Fibroblast of skin of right biceps (primary cell): ENCODE results near the gene NLN.
A peak's percentile ranks its signal among the peaks of the same experiment; 100 is the strongest.
"Not testable (repeated sequence)": the region's sequence is repeated elsewhere in the genome, so short reads cannot be mapped to it uniquely, and the experiment has no call there.

ENCODE experiments used
- DNase-seq: peaks from one replicate; pipeline ENCODE4 v3.0.0-alpha.2; 2013

NLN gene

DNA sequence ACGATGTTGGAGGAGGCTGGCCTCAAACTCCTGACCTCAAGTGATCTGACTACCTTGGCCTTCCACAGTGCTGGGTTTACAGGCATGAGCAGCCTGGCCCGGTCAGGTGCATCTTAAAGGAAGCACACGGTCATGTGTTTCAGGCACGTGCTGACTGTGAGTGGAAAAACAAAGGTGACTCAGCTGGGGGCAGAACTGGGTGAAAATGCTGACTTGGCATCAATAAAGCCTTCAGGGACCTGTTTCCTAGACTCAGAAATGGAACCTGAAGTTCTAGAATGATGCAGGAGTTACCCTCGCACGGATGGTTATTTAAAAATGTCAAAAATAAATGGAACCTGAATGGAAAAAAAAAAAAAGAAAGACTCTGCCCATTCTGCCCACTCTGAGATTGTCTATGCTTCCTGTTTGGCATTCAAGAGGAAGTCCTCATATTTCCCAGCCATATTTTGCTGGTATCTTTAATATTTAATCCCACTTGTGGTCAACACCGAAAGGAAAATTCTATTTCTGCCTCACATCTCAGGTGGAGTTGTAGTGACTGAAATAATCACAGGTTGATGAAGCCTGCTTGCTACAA is 12.3 kb downstream of the NLN start:
- DNase-seq: not testable (repeated sequence)

DNA sequence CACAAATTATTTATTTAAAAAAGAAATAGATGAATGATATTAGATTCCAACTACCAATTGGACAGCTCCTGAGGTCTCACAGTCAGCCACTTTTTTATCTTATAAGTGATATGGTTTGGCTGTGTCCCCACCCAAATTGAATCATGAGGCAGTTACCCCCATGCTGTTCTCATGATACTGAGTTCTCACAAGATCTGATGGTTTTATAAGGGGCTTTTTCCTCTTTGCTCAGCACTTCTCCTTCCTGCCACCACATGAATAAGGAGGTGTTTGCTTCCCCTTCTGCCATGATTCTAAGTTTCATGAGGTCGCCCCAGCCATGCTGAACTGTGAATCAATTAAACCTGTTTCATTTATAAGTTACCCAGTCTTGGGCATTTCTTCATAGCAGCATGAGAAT is 12.9 kb downstream of the NLN start:
- no peak for DNase-seq

GRCh38 chr5:65736011-65736410 is 14.0 kb downstream of the NLN start:
- DNase-seq: no peak

DNA sequence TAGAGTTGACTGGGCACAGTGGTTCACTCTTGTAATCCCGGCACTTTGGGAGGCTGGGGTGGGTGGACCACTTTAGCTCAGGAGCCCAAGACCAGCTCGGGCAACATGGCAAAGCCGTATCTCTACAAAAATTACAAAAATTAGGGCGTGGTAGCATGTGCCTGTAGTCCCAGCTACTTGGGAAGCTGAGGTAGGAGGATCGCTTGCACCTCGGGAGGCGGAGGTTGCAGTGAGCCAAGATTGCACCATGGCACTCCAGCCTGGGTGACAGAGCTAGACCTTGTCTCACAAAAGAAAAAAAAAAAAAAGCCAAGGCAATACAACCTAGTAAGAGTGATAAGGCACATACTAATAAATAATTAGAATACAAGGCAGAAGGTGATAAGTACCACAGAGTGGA is 15.8 kb downstream of the NLN start:
- DNase-seq: no peak

DNA sequence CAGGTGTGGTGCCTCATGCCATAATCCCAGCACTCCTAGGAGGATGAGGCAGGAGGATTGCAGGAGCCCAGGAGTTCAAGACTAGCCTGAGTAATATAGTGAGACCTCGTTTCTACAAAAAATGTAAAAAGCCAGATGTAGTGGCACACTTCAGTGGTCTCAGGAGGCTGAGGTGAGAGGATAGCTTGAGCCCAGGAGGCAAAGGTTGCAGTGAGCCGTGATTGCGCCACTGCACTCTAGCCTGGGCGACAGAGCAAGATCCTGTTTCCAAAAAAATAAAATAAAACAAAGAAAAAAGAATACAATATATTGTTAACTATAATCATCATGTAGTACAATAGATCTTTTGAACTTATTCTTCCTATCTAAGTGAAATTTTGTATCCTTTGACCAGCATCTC is 16.3 kb downstream of the NLN start:
- DNase-seq: no peak

GRCh38 chr5:65739162-65739561 is 17.2 kb downstream of the NLN start:
- DNase-seq: no peak

DNA sequence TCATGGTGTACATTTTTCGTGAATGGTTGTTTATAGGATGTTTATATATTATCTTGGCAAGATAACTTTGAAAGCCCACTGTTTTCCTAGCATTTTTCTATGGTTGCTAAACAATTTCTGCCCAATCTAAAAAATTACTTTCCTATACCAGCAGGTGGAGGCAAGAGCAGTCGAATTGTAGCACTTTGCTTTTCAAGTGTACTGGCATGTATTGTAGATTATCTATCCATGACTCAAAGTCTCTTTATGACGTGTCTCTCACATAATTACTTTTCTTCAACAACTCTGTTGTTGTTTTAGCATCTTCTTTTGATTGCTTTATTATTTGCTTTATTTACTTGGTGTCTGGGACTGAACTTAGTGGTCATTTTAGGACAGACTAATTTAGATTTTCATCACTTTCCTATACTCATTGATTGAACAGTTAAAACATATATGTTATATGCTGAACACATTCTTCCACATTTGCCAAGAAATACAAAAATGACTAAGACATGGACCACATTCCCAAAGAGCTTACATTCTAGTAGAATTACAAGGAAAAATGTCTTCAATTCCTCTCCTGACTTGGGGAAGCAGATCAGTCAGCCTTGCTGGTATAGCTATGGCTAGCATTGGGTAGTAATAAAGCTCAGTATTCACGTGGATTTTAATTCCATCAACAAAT is 20.7 kb downstream of the NLN start:
- peak; percentile 93 for DNase-seq

- DNase-seq: no peak
These were observed 27.3 kb downstream of the NLN start for GRCh38 chr5:65749221-65749844.

DNA sequence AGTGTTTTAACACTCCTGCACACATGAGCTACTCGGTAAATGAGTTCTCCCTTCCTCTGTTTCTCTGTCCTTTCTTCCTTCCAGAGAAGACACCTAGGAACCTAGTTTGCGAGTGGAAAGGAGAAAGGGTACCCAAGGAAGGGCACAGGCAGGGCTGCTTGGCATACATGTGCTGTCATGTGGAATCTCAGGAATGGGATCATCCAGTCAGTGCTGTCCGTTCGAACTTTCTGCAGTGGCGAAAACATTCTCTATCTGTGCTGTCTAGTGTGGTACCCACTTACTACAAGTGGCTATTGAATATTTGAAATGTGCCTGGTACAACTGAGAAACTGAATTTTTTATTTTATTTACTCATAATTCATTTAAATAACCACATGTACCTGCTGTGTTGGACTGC is 28.0 kb downstream of the NLN start:
- no peak for DNase-seq

- no peak for DNase-seq
These were observed 28.9 kb downstream of the NLN start for GRCh38 chr5:65750938-65751337.

DNA sequence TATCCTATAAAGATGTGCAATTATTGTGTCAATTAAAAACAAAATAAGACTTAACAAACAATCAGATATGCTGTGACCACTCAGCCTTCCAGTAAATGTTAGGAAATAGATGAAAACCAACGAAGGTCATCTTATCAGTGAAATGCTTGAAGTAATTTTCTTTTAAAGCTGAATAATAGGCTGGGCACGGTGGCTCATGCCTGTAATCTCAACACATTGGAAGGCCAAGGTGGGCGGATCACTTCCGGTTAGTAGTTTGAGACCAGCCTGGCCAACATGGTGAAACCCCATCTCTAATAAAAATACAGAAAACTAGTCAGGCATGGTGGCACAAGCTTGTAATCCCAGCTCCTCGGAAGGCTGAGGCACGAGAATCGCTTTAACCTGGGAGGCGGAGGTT is 31.2 kb downstream of the NLN start:
- DNase-seq: no peak

GRCh38 chr5:65758546-65759144 is 36.6 kb downstream of the NLN start:
- DNase-seq: no peak

DNA sequence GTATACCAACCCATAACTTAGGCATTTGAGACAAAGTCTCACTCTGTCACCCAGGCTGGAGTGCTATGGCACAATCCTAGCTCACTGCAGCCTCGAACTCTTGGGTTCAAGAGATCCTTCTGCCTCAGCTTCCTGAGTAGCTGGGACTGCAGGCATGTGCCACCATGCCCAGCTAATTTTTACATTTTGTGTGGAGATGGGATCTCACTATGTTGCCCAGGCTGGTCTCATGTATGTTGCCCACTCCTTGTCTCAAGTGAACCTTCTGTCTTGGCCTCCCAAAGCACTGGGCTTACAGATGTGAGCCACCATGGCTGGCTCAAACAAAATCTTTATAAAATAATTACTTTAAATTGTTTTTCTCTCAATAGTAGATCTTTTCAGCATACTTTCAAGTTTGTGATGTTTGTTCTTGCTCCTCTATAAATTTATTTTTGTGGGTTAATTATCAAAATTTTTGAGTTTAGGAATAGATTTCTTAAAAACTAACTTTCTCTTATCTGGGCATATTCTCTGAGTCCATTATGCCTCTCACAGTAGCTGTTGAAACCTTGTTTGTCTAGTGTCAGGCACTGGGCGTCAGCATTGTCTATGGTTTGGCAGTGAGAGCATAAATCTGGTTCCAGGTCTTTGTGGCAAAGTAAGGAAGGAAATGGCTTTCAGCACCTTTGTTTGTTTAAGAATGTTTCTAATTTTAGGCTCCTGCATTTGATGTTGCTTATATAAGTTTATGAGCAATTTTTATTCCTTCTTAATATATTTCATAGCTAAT is 38.7 kb downstream of the NLN start:
- DNase-seq: peak; percentile 67

GRCh38 chr5:65762234-65762633 is 40.2 kb downstream of the NLN start:
- DNase-seq: peak; percentile 30

- DNase-seq: no peak
These were observed 43.6 kb downstream of the NLN start for GRCh38 chr5:65765582-65765981.

- DNase-seq: no peak
These were observed 44.2 kb downstream of the NLN start for GRCh38 chr5:65766175-65766574.

- no peak for DNase-seq
These were observed 44.8 kb downstream of the NLN start for GRCh38 chr5:65766781-65767180.

- no peak for DNase-seq
These were observed 45.6 kb downstream of the NLN start for GRCh38 chr5:65767565-65767964.

- DNase-seq: no peak
These were observed 46.8 kb downstream of the NLN start for GRCh38 chr5:65768723-65769346.

DNA sequence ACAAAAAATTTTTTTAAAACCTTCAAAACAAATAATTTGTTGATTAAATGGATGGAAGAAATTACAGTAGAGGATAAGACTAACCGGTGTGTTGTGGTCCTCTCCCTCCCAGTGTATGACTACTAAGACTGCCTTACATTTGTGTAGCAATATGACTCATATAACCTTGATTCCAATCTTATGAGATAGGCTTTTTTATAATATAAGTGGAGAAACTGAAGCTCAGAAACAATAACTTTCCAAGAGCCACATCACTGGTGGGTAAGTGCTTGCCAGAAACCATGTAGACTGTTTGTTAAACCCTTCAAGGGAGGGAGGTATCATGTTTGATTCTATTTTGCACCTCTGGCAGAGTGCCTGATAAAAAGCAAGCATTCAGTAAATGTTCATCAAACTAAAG is 47.5 kb downstream of the NLN start:
- DNase-seq: peak; percentile 94

GRCh38 chr5:65771266-65771665 is 49.3 kb downstream of the NLN start:
- DNase-seq: no peak

DNA sequence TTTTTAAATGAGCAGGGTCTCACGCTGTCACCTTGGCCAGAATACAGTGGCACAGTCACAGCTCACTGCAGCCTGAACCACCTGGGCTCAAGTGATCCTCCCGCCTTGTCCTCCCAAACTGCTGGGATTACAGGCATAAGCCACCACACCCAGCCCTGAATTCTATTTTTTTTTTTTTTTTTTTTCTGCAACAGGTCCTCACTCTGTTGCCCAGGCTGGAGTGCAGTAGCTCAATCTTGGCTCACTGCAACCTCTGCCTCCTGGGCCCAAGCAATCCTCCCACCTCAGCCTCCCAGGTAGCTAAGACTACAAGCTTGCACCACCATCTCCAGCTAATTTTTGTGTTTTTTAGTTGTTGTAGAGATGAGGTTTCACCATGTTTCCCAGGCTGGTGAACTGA is 51.0 kb downstream of the NLN start:
- DNase-seq: not testable (repeated sequence)

DNA sequence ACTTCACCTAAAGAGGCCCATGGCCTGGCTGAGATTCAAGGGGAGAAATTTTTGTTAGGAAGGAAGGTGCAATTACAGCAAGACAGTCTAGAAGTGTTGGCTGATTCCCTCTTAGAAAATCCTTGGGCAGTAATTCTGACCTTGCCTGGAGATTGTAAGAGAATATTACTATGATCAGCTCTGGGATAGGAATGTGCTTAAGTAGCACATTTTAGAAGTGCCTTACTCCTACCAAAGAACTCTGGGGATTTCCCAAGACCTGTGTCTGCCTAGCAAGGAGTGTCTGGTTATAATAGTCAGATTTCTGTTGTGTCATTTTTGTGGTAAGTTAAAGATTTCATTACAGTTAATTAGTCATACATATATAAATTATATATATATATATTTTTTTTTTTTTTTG is 52.3 kb downstream of the NLN start:
- peak; percentile 90 for DNase-seq
